GM12874 (cell line): ENCODE data around the gene FOXP1.

Experiments
- TF ChIP-seq, protein P1 (sequence below): IDR thresholded peaks from 2 replicates; pipeline ENCODE4 v1.5.1; 2011; ENCODE audit warnings: low read depth, mild to moderate bottlenecking, control low read depth, low read length, moderate library complexity; ENCODE audit not compliant: insufficient read depth

The FOXP1 gene

DNA sequence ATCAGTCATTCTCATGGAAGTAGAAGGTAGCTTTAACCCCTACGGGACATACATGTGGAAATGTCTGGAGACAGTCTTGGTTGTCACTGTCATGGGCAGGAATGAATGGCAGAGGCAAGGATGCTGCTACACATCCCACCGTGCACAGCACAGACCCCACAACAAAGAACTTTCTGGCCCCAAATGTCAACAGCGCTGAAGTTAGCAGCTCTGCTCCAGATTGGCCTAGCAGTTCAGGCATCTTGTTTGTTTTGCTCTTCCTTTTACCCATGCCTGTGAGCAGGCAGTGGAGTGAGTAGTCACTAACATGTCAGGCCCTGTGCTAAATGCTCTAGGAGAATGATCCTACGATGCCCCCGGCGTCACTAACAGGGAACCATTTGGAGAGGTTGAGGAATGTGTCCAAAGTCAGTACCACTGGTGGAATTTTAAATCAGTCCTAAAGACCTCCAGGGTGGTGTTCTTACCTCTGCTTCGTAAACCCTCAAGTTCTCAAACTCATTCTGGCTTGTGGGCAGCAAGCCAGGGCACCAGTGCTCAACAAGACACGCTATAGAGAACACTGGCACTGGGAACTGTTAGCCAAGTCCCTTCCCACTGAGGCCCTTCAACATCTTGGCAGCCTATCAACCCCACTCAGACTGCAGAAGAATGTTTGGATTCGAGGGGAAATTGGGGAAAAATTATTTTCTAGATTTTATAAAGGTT, 142.2 kb downstream of the FOXP1 start:
- TF ChIP-seq, protein P1, sequence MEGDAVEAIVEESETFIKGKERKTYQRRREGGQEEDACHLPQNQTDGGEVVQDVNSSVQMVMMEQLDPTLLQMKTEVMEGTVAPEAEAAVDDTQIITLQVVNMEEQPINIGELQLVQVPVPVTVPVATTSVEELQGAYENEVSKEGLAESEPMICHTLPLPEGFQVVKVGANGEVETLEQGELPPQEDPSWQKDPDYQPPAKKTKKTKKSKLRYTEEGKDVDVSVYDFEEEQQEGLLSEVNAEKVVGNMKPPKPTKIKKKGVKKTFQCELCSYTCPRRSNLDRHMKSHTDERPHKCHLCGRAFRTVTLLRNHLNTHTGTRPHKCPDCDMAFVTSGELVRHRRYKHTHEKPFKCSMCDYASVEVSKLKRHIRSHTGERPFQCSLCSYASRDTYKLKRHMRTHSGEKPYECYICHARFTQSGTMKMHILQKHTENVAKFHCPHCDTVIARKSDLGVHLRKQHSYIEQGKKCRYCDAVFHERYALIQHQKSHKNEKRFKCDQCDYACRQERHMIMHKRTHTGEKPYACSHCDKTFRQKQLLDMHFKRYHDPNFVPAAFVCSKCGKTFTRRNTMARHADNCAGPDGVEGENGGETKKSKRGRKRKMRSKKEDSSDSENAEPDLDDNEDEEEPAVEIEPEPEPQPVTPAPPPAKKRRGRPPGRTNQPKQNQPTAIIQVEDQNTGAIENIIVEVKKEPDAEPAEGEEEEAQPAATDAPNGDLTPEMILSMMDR = no peak

DNA sequence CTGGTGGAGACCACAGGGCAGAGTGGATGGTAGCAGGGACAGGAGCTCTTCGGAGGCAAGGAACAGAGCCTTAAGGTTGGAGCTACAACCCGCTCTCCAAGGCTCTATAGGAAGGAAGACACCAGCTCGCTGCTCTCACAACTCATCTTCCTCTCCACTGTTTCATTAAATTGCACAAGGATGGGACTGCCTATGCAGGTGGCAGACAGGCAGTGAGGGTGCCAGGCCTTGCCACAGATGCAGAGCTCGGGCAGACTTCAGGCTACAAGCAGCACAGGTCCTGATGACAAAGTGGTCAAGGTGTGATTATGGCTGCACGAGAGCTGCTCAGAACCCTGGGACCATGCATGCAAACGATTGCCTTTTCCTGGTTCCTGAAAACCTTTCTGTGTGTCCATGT, 144.6 kb downstream of the FOXP1 start:
- TF ChIP-seq, protein P1 = no peak

DNA sequence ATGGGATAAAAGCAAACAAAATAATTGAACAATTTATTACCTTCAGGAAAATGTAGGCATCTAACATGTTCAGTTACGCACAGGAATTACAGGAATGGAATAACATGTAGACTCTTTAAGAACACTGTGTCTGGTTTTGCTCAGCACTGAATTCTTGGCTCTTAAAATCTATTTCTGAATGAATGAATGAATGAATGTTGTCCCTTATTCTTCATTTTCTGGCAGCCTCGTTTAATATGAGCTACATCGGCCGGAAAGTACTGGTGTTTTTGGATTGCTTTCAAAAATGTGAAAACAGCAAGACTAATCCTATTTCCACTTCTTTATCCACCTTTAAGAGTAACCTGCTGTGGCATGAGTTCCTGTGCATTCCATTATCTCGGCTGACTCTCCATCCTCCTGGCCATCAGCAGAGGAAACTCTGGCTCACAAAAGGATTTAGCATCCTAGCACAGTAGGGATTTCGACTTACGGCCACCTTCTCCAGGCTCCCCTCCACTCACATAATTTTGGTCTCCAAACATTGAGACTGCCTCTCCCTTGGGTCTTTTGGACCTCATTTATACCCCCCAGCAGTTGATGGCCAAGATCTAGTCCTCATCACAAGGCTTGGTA, 145.3 kb downstream of the FOXP1 start:
- TF ChIP-seq, protein P1 = no peak

DNA sequence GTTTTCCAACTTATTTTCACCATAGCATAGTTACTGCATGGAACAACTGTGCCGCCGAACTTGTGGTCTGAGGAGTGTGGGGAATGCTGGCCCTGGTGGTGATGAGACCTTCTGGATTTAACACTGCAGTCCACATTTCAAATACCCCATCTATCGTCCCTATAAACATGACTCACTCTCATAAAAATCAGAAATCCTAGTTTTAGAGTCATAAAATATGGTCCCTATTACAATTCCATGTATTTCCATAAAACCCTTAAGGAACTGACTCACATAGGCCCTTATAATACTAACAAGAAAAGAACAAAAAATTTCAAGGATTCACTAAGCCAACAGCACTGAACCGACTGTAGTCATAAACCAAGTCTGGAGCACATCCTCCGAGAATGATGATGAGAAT, 147.2 kb downstream of the FOXP1 start:
- TF ChIP-seq, protein P1 = no peak

DNA sequence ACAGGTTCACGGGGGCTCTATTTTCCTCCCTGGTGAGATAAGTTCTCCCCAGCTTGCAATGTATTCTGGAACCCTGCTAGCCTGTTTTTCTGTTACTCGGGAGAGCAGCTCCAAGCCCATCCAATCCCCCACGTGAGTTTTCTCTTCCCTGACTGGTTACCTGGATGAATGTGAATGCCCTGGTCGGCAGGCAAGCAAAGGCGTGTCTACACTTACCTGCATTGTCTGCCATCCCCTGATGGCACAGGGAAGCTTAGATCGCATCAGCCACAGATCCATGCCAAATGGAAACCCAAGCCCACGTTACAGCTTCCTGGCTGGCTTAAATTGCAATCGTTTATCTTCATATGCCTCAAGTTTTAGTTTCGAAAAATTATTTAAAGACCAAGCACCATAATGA, 149.9 kb downstream of the FOXP1 start:
- TF ChIP-seq, protein P1 = no peak

DNA sequence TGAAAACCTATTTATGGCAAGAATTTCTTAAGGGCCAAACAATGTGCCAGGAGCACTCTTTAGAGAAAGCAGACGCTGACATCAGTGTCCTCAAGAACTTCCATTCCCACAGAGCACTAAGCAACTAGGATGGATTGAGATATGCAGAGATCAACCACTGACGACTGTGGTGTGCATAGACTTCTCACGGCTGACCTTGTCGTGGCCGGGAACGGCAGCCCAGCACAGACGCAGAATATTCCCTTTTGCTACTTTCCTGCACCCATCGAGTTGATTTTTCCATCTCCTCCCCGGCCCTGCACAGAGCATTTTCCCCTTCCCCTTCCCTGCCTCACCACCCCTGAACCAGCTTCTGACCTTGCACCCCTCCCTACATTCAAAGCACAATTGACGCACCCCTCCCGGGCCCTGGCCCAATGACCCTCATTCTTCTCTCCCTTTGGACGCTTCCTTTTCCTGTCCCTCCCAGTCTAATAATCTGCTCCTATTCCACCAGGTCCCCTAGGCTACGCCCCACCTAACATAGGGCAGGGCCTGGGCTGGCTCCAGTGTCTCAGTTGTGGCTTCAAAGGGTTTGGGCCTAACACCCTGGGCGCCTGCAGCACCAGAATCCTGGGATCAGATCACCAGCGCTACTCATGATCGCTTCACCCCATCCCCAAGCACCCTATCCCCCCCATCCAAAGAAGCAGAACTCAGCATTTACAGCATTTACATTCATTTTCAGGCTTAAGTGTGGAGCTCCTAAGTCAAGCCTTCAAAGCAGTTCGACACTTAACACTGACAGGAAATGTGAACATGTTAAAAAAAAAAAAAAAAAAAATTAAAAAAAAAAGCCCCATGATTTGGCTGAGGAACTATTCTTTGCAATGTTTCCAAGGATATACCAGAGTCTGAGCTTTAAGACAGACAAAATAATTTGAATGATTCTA, 151.2 kb downstream of the FOXP1 start:
- TF ChIP-seq, protein P1 = no peak

DNA sequence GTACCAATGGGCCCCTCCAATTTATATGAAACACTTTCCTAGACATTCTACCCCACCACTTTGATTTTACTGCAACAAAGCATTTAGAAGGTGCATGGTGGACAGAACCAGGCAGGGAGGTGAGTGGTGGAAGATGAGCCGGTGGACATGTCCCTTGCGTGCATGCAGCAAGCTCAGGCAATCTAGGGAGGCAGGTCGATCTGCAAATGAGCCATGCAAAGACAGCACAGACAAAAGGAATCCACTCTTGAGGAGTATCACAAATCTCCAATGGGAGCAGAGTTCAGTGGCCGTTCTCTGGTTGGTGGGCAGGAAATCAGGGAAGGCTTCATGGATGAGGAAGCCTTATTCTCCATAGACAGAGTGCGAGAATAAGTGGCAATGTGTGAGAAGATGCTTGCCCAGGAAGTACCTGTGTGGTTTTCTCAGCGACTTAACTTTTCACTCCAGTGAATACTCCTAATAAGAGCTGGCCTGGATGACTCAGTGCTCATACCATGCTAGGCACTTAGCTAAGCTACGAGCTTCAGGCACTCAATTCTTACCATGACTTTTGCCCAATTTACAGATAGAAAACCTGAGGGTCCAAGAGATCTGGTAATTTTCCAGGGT, 152.5 kb downstream of the FOXP1 start:
- TF ChIP-seq, protein P1 = no peak
